Endometrial microvascular endothelial cells (primary cell): ENCODE data around the gene DIP2C. TPM values are rescaled to one million over a fixed set of nuclear protein-coding genes. Genes with fewer than 3 reads are reported as not detected.

Experiments
- in situ Hi-C: cut with HindIII; loops from 2 replicates; pipeline ENCODE4 v1.10.0; 2017; ENCODE audit warnings: low sequenced_read_pairs, low pct_unique_long_range_greater_than_20kb; ENCODE audit errors: inconsistent ontology term
- total RNA-seq: library from RNA; depleted of rRNA; stranded (reverse); fragments of >200 nt; gene quantifications from one replicate; pipeline ENCODE4 v1.2.3, GENCODE V29; 2015; ENCODE audit errors: inconsistent ontology term

Gene DIP2C
- total RNA-seq, 1 donor from 2014 or later, result 3.2 TPM

DNA sequence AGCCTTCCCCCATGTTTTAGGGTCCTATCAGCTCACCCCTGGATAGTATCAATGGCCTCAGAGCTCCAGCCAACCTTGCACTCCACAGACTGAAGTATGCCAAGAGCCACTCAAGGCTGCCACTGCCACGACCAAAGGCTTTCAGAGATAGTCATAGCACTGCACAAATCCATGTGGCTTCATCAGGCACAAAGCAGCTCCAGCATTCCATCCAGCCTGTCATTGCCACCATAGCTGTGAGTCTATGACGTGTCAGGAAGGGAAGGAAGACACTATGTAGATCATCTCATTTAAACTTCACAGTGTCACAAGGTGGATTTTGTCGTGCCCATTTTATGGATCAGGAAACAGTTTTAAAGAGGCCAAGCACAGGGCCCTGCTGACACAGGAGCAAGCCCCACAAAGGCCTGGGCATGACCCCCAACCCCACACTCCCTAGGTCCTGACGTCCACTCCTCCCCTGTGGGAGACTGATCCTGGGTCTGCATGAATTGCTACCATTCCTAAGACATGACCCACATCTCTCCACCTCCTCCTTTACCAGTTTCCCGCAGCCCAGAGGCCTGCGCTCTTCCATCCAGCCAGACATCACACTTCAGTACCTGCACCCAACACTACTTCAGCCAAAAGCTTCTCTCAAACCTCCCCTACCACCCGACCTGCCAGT lies 119.4 kb downstream of the DIP2C start:
- in situ Hi-C loops, result no loop called here

DNA sequence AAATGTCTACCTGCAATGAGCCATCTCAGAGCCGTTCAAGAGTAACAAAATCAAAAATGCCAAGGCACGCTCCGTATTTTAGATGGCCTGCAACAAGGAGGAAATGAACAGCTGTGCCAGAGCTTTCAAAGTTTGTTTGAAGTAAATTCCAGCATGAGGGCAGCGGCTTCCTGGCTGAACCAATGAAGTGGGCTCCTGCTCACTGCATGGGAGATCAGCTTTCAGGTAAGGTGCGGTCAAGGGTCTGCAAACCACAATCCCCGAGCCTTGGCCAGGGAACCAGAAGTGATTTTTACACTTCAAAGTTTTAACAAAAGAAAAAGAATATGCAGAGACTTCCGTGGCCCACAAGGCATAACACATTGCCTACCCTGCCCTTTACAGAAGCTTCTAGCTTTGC lies 120.6 kb downstream of the DIP2C start:
- in situ Hi-C loops, result no loop called here

DNA sequence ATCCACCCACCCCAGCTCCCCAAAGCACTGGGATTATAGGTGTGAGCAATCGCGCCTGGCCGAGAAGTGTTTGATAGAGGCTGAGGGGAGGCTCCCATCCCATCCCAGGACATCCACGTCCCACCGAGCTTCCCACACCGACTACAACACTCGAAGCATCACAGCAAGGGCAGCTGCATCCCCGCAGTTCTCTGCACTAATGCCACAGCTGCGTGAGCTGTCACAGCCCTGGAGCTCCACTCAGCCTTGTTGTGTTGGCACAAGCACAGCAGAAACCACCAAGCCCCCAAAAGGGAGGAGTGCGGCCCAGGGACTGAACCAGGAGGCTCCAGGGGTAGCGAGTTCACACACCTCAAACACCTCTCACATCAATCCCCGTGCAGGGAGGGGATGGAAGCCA lies 121.6 kb downstream of the DIP2C start:
- in situ Hi-C loops, result no loop called here

DNA sequence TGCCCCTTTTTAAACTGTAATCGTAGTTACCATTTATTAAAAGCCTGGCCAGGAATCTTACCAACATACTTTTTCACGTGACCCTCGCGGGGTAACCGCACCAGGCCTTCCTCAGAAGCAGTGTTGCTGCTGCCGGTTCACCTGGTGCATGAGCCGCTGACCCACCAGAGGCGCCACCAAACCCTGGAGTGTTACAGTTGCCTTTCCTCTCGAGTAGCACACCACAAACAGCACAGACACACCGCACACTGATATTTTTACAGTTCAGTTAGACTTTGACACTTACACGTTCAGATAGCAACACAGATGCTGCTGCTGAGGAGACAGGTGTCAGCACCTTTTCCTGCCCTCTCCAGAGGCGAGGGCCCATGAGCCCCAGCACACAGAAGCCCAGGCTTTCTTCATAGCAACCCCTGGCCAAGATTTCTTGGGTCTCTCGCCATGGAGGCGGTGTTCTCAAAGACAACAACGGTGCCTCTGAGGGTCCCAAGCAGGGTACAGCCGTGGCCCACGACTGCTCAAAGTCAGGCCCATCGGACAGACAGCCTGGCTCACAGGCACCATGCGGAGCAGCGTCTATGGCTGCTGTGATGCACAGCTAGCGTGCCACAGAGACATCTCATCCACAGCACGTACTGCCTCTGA lies 123.1 kb downstream of the DIP2C start:
- in situ Hi-C loops, result no loop called here

DNA sequence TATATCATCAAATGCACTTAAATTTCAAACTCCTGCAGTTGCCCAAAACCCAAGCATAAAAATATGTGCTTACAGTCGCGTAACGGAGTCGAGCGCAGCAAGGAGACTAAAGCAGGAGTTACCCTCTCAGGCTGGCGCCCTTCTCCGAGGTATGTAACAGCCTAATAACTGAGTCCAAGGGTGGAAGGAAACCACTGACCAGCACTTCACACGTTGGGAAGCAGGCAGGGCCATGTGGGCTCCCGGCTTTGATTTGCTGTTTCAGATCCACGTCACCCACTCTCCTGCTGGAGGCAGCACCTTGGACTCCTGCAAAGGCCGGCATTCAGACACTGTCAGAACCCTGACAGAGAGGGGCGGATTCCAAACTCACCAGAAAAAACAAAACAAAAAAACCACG lies 123.8 kb downstream of the DIP2C start:
- in situ Hi-C loops, result no loop called here

DNA sequence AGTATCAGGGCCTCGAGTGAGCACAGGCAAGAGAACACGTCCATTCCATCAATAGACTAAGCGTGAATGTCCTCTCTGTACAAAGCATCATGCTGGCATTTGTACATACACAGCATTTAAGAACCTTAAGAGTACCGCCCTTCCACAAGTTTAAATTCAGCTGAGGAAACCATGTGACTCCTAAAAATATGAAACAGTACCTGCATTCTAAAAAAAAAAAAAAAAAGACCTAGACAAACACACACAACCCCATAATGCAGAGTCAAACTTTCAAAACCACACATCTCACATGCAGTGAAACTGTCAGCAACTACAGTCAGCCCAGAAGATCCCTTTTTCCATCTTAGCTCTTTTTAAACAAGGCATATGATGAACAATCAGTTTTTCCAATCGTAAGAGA lies 124.3 kb downstream of the DIP2C start:
- in situ Hi-C loops, result no loop called here

DNA sequence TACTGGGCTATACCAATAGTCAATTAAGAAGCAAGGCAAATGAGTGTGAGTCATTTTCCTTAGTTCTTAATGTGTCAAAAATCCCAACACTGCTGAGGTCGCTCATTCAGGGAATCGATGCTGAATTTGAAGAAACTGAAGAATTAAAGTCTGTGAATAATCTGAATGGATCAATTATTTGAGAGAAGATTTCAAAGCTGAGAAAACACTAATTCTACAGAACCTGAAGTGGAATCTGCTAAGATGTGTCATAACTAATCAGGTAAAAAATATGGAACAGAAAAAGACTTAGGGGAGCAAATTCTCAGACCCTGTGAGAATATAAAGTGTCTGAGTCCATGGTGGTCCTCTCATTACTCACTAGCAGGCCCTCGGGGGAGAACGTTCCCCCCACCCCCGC lies 125.6 kb downstream of the DIP2C start:
- in situ Hi-C loops, result no loop called here

DNA sequence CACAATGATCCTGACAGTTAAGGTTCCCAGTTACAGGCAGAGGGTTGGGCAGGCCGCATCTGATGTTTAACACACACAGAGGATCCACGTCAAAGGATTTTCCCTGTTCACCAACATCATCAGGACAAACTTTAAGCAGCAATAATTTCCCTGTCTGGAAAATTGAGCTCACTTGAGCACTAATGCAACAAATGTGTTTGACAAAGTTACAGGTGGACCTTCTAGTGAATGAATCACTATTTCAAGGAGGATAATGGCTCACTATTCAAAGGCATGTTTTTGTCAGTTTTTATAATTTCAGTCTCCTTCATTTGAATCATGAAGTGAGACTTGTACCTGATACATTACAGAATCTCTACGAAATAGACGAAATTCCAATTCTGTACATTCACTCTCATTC lies 127.3 kb downstream of the DIP2C start:
- in situ Hi-C loops, result no loop called here

DNA sequence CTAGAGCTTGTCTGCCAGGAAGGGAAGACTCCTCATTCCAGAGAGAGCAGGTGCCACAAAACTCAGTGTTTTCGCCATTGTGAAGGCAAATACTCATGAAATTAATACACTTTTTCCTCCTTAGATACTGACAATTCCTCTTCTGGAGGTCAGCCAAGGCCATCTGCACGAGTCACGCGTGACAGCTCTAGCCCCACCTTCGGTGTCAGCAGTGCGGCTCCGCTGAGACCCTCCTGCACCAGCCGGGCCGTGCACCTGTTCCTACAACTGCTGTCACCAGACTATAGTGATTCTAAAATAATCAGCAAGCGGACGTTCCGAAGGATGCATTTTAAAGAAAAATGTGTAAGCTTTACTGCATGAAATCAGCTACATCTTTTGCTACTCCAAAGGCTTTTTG lies 127.7 kb downstream of the DIP2C start:
- in situ Hi-C loops, result no loop called here

DNA sequence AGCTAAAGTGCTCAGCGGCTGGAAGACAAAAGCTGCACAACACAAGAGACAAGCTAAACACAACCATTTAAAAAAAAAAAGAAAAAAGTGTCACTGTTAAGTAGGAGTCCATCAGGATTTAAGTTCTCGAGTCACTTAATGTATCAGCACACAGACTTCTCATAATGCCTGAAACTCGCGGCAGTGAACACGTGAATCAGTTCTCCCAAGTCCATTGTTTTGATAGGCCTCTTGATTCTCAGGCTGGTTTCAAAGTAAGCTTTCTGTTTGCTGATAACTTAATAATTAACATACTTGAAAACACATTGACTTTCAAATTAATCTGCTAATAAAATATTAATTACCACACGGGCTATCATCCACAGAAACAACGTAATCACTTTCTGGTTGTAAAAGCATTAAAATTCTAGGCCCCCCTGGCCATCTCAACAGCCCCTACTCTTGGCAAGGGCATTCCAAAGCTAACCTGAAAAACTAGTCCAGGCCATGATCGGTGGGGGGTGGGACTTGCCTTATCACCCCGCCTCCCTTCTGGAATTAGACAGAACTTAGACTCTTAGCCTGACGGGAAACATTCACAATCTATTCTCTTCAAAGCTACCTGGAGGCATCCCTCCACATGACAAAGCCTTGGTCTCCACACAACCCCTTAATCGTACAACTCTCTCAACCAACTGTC lies 129.0 kb downstream of the DIP2C start:
- in situ Hi-C loops, result no loop called here

DNA sequence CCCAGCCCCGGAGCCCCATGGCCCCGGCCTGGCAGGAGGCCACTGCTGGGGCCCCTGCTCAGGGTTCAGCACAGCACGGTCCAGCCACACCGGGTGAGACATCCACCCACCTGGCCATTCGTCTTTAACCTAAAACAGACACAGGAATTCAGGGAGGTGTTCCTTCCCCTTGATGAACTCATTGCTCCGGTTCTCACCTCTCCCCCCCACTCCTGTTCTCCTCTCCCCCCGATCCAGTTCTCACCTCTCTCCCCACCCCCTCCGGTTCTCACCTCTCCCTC lies 129.8 kb downstream of the DIP2C start:
- in situ Hi-C loops, result no loop called here

DNA sequence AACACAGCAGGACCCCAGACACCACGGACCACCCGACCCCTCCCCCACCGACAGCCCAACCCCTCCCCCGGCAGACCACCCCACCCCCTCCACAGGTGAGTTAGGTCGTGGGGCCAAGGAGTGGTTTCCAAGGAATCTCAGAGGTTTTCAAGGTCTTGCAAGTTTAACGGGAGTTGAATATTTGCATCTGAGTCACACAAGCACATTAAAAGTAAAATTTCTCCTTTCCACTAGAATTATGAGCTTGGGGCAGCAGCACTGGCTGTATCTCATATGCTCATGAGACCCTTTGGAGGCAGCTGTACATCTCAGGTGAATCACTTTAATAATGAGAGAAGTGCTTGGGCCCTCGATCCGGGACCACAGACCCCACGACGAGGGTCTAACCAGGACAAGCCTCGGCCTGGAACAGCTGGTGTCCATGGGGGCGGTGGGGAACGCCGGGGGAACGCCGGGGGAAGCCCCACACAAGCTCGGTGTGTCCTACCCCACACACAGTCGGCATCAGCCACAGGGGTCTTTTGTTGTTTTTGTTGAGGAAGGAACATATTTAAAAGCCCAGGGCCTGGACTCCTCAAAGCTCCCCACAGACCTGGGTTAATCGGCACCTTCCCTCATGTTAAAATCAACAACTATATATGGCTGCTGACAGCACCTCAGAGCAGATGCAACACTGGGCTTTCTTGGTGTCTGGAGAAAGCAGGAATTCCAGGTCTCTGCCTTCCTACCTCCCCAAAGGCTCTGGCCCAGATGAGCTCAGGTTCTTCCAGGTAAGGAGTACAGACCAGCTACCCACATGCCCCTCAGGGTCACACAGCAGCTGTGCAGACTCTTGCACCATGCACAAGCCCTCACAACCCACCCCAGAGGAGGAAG lies 130.3 kb downstream of the DIP2C start:
- in situ Hi-C loops, result no loop called here

DNA sequence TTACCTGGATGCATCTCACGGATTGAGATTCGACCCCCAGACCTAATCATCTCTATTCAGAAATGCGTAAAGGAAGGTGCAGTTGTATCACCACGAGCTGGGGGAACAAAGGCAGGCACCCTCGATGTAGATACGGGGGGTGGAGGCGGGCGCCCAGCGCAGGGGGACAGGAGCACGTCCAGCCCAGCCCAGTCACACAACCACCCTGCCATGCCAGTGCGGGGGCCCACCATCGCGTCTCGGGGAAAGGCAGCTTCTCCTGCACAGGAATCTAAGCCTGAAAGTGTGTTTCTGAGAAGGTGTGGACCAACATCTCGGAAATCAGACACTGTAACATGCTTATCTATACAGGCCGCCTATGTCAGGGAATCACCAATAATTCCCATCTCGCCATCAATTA lies 131.1 kb downstream of the DIP2C start:
- in situ Hi-C loops, result no loop called here

DNA sequence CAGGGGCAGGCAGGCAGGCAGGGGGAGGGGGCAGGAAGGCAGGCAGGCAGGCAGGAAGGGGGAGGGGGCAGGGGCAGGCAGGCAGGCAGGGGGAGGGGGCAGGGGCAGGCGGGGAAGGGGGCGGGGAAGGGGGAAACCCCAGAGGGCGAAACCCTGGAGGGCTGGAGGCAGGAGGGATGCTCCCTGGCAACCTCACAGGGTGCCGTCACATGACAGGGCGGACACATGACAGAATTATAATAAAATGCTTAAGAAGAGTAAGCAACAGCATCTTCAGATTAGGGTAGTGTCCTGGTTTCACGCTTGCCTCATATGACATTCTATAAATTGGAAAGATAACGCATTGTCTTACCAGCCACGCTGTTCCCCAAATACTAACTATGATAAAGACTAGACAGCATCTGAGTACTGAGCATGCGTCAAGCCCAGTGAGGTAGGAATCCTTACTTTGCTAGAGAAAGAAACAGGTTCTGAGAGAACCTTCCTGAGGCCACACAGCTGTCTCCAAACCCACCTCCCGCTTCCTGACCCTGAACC lies 131.6 kb downstream of the DIP2C start:
- in situ Hi-C loops, result no loop called here

DNA sequence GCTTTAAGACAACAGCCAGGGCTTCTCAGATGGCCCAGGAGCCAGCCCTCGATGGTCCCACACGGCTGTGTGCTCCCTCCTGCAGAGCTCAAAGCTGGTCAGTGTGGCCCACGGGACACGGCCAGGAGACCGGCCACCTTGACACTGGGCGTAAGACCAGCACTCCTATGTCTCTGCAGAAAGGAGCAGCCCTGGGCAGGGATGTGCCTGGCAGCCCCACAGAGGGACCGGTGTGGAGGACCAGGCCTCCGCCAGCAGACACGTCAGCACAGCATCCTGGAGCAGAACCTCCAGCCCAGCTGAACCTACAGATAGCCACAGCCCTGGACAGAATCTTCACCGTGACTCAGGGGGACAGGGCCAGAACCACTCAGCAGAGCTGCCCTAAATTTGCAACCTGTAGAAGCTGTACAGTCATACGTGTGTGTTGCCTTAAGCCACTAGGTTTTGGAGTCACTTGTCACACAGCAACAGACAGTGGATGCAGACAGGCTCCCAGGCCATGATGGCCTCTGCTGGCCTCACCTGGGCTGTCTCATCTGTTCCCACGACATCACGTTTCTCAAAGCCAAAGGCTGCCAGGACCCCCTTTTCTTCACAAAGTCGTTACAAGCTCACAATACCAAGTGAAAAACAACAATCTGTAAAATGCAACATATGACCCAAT lies 132.4 kb downstream of the DIP2C start:
- in situ Hi-C loops, result no loop called here

DNA sequence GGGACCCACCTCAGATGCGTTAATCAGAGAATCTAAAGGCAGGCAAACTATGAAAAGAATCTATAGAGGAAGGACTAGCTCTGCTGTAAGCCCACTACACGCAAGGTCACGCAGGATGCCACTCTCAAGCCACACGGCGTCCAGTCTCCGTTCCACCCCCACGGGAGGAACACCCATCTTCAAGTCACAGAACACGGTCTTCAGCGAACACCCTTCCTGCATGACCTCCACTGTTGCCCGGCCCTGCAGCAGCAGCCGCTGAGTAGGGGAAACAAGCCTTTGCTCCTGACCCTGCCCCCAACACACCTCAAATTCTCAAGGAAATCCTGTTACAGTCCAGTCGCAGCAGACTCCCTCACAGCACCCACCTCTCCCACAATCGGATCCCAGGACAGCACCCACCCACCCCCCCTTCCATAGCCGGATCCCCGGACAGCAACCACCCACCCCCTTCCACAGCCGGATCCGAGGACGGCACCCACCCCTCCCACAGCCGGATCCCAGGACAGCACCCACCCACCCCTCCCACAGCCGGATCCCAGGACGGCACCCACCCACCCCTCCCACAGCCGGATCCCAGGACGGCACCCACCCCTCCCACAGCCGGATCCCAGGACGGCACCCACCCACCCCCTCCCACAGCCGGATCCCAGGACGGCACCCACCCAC lies 133.7 kb downstream of the DIP2C start:
- in situ Hi-C loops, result no loop called here

DNA sequence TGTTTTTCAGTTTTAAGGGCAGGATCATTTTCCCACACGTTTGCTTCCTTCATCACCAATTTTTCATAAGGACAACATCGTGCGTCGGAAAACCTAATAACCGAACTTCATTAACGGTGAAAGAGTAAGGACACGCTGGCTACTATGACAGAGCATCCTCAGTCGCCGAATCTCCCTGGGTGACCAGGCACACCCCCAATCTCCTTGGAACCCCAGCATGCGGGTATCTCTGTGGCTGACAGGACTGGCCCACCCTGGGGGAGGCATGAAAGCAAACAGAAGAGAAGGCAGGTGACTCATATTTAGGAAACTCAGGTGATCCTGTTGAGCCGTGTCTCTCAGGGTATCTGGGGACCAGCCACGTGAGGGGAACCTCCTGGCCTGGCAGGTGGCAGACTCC lies 134.2 kb downstream of the DIP2C start:
- in situ Hi-C loops, result no loop called here

DNA sequence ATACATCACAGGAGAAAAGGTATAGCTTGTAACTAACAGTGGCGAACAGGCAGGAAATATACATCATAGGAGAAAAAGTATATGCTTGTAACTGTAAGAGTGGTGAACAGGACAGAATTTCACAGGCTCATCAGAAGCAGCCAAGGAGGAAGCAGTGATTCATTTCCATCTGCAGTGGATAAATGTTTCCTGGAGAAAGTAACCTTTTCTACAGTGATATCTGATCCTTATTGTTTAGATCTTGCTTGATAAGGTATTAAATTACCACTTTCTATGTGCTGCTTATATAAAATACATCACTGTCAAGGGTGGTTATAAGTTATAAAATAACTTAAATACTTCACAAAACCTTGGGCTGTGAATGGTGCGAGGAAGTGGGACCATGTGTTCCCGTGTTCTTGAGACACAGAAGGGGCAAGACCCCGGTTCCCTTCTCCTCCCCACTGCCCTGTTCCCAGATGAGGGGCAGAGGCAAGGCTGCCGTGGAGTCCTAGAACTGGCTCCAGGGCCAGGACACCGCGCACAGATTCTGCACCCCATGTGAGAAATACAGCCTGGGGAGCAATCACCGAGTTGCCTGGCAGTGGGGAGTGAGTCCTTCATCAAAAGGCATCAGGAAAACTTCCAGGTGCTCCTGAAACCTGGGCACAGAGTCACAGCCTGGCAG lies 135.2 kb downstream of the DIP2C start:
- in situ Hi-C loops, result no loop called here
